ENCODE data around the gene TMA7B. TPM values are rescaled to one million over a fixed set of nuclear protein-coding genes. Genes with fewer than 3 reads are reported as not detected.

TMA7B gene
- polyA plus RNA-seq (ENCODE audit: insufficient read length) = 0.10 TPM
- long read RNA-seq, donor 1 = 0 reads
- long read RNA-seq, donor 2 = 0 reads
- long read RNA-seq, donor 3 = 0 reads
- long read RNA-seq, donor 4 = 0 reads
- long read RNA-seq, donor 5 = 0 reads
- long read RNA-seq, donor 6 = 0 reads
- long read RNA-seq, donor 7 = 0 reads
- long read RNA-seq, donor 8 = 0 reads

DNA sequence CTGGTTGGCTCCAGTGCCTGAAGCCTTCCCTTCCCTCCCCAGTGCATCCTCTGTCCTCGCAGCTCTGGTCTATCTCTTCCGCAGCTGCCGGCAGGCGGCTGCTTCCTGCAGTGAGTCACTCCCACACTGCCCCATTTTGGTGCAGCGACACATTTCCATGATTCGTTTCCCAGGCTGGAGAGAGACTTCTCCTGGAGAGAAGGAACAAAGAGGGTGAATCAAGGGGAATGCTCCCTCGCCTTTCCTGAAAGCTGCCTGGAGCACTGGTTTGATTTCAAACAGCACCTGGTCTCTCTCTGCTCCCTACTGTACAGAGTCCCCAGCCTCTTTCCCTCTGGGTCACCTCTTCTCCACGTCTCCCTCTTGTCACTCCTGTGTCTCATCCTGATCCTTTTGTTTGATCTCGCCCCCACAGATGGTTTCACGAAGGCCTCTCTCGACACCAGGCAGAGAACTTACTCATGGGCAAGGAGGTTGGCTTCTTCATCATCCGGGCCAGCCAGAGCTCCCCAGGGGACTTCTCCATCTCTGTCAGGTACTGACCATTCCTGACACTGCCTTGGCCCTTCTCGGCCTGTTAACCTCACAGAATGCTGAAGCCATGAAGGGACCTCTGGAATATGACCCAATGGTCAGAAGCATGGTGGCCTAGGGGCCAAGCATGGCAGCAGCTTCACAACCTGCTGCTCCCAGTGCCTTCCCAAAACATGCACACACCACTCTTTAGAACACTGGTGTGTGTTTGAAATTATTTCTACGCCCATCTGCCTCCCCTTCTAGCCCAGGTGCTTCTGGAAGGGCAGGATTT lies at the start of gene TMA7B:
TMA7B (plus strand) TSS at position 758 of the 808 bp plus-strand sequence. CDS start 3,978 bp downstream, outside the sequence.
- DNase-seq = peak; percentile 53

GRCh38 chr22:39910876-39911613 lies 49.2 kb upstream of the TMA7B start:
- DNase-seq = no peak

GRCh38 chr22:39913321-39913720 lies 46.9 kb upstream of the TMA7B start:
- no peak for DNase-seq

DNA sequence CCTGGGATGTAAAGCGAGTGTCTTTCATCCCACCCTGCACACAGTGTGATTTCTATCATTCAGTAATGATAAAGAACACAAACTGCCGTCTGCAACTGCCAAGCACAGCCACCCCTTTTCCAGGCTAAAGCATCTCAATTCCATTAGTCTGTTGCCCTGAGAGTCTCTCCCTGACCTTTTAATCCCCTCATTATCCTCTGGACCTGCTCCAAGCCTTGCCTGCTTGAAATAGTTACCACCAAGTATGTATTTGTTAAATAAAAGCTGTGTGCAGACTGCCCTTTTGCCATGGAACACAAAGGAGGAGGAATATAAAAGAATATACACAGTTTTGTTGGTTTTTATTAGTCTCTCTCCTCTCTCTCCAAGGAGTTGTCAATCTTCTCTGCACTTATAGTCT lies 46.3 kb upstream of the TMA7B start:
- DNase-seq = no peak

GRCh38 chr22:39914584-39914983 lies 45.6 kb upstream of the TMA7B start:
- DNase-seq = no peak

GRCh38 chr22:39915295-39915726 lies 44.9 kb upstream of the TMA7B start:
- no peak for DNase-seq

GRCh38 chr22:39916496-39916895 lies 43.7 kb upstream of the TMA7B start:
- no peak for DNase-seq

- no peak for DNase-seq
Observed at GRCh38 chr22:39917197-39917643, 43.0 kb upstream of the TMA7B start.

DNA sequence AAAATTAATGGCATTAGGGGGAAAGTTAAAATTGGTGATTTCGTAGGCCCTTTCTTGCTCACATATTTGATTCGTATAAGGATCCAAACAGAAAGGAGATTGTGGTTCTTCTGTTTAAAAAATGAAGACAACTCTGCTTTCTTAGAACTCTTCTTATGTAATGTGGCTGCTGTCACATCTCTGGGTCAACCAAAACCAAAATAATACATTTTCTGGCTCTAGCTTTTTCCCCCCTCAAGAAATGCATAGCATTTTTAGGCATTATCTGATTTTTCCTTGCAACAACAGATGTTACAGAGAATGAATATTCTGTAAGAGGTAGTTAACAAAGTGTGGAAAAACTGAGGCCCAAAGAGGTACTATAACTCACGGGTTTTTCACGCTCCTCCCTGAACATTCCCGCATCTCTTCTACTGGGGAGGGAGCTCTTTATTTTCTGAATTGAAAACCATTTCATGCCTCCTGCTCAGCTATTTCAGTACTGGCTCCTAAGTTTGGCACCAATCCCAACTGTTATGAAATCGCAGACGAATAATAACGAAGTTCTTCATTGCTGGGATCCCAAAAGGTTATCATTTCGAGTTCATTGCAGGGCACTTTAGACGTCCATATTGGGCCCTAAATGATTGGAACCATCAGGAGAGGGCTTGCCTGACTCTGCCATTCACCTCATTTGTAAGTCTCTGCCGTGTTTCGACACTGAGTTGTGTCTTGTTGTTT lies 42.3 kb upstream of the TMA7B start:
- no peak for DNase-seq

GRCh38 chr22:39920134-39920743 lies 40.0 kb upstream of the TMA7B start:
- DNase-seq = no peak

DNA sequence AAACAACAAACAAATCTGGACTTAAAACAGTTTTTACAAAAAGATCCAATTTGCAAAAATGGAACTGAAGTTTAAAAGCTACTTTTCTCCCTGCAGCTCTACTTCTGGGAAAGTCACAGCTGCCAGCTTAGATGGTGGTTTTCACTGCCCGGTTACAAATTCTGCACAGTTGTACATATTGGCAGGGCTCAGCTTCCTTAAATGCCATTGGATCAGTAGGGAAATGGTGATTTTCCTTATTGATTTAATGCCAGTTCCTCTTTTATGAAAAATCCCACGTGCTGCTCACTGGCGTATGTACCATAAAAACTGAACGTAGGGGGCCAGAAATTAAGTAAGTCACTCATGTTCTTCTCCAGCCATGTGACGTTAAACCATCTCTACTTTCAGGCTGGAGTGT lies 36.5 kb upstream of the TMA7B start:
- no peak for DNase-seq

DNA sequence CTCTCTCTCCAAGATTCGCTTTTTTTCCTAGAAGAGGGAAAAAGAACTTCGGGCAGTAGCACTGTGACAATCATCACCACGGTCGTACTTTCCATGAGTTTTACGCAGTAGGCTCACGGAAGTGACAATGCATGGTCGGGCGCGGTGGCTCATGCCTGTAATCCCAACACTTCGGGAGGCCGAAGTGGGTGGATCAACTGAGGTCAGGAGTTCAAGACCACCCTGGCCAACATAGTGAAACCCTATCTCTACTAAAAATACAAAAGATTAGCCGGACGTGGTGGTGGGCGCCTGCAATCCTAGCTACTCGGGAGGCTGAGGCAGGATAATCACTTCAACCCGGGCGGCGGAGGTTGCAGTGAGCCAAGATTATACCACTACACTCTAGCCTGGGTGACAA lies 35.9 kb upstream of the TMA7B start:
- DNase-seq = no peak

GRCh38 chr22:39925273-39925672 lies 34.9 kb upstream of the TMA7B start:
- no peak for DNase-seq

- DNase-seq = no peak
Observed at GRCh38 chr22:39925909-39926679, 34.1 kb upstream of the TMA7B start.

- no peak for DNase-seq
Observed at GRCh38 chr22:39926753-39927152, 33.4 kb upstream of the TMA7B start.

- DNase-seq = no peak
Observed at GRCh38 chr22:39927544-39927943, 32.7 kb upstream of the TMA7B start.

GRCh38 chr22:39928536-39929520 lies 31.4 kb upstream of the TMA7B start:
- DNase-seq = no peak

DNA sequence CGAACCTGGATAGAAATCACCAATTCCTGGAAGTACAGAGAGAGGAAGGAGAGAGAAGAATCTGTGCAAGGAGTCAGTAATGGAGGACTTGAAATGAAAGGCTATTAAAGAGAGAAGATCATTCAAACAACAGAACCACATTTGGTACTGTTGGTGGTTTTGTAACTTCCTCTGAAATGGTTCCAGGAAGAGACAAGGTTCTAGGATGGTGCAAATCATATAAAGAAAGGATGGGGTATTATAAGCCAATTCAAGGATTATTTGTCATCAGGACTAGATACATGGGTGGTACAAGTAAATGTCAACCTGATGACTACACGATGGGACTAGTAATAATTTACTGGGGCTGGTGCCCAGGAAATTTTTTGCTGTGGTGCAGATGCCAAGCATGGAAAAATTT lies 28.9 kb upstream of the TMA7B start:
- no peak for DNase-seq

- DNase-seq = no peak
Observed at GRCh38 chr22:39932166-39932565, 28.0 kb upstream of the TMA7B start.

Measured in left kidney (tissue), 8 donors.